ENCODE data around the gene NEDD8. TPM values are rescaled to one million over a fixed set of nuclear protein-coding genes. Genes with fewer than 3 reads are reported as not detected.

The NEDD8 gene
- 100 to 1,000 TPM; 181 to 205 TPM for total RNA-seq

DNA sequence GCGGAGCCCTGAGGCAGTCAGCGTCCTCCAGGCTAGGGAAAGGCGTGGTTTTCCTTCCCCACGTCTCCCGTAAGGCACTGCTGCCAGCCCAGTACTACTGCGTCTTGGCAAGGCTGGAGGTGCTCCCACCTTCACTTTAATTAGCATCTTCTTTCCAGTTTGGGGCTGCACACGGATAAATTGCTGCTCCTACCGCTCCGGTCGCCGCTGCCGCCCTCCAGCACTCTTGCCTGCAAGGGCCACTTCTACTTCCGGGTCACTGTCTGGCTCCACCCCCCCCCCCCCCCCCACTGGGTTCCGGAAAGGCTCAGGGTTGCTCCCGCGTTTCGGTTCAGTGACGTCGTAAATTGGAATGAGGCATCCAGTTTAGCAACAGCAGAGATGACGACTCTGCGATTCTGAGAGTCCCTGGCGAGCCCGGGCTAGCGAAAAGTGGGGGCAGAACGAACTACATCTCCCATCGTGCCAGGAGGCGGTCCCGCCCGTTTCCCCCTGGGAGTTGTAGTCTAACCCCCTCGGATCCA is at the start of gene NEDD8:
Gene NEDD8, minus strand, starts transcription at position 247 of the 524 bp plus-strand sequence. Its CDS starts 100 bp downstream, at position 147.
- DNase-seq (peak; percentile 94), ATAC-seq (peak; percentile 85)
- peak within 1 kb of the TSS; percentile 84 for H3K4me3 Mint-ChIP-seq
- peaks cover 53% of the 10 kb centered on the region for H3K4me1 Mint-ChIP-seq
- no peaks in the 10 kb centered on the region for H3K27me3 Mint-ChIP-seq
- H3K9me3 Mint-ChIP-seq (ENCODE audit: low read depth), result no peaks in the 10 kb centered on the region
- peak within 1 kb of the TSS; percentile 95 for H3K27ac Mint-ChIP-seq
- peaks cover 29% of the 10 kb centered on the region for H3K36me3 Mint-ChIP-seq
- CTCF ChIA-PET, result interaction anchor here (1.0 to 21.6 kb wide), 4 partner anchors 10 to 101 kb away, joined by 3 to 541 read pairs (median 14); partner anchors contain the start of genes CIDEB, DHRS1, IRF9 and LTB4R

DNA sequence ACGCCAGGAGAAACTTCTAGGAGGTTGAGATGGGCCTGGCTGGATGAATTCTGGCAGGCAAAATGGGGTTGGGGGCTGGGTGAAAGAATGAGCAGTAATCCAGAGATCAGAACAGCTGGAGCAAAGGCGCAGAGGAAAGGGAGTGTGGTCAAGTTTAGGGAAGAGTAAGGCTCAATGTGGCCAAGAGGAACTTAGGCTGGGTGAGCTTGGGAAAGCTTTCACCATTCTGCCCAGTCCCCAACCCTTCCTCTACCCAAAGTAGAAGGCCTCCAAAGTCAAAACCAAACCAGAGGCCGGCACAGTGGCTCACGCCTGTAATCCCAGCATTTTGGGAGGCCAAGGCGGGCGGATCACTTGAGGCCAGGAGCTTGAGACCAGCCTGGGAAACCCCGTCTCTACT is 49.5 kb upstream of the NEDD8 start:
- CTCF ChIA-PET, result interaction anchor here (1.2 to 11.3 kb wide), 2 partner anchors 10 to 17 kb away, joined by 8 to 108 read pairs; partner anchors contain the start of genes DHRS1, NOP9 and RABGGTA
- H3K9me3 Mint-ChIP-seq (ENCODE audit: low read depth), result no peaks in the 10 kb centered on the region
- H3K4me3 Mint-ChIP-seq, result no peak overlapping the region

GRCh38 chr14:24280797-24281460 is 48.8 kb upstream of the NEDD8 start:
- DNase-seq (no peak), ATAC-seq (no peak)
- Mint-ChIP-seq H3K27ac (no peak overlapping the region), H3K36me3 (no peaks in the 10 kb centered on the region), H3K9me3 (ENCODE audit: low read depth) (no peaks in the 10 kb centered on the region), H3K4me1 (peaks cover 23% of the 10 kb centered on the region), H3K27me3 (peaks cover 4% of the 10 kb centered on the region), H3K4me3 (no peak overlapping the region)
- CTCF ChIA-PET, result interaction anchor here (1.0 to 16.6 kb wide), 9 partner anchors 9 to 151 kb away, joined by 3 to 275 read pairs (median 8); partner anchors contain the start of genes DHRS1, LTB4R, NOP9 and RABGGTA

More for the DNA sequence above, 49.5 kb upstream of the NEDD8 start:
- DNase-seq (no peak), ATAC-seq (no peak)
- Mint-ChIP-seq H3K36me3 (no peaks in the 10 kb centered on the region), H3K27me3 (peaks cover 7% of the 10 kb centered on the region), H3K4me1 (peaks cover 23% of the 10 kb centered on the region), H3K27ac (no peak overlapping the region)

DNA sequence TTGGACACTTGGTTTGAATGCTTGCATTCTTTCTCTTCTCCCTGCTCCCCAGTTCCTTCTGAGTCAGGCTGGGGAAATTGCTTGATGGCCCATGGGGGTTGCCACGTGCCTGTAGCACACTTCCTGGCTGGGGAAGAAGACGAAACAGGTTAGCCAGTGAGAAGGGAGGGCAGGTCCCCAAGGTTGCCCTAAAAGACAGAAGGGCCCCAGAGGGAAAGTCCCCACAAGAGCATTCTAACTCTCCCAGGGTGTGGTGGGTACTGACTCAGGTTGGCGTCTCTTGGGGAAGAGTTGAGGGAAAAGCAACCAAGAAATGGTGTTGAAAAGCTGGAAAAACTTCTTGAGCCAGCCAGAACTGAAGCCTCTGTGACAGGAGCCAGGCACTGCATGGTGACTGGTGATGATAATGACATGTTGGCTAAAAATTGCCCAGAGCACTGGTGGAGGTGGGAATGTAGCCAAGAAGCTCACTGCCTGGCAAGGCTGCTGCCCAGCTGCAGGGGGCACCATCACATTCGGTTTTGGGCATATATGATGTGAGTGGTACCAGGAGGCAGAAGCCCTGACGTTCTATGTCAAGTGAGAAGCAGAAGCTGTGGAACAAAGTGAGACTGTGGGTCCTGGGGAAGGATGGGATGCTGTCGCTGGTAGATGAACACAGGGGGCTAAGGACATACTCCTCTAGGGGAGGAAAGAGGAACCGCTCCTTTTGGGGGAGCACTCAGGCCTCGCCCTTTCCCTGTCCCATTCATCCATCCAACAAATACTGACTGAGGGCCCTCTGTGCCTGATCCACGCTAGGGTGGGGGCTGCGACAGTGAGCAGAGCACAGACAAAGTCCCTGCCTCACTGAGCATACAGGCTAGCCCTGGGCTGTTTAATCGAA is 47.4 kb upstream of the NEDD8 start:
- Mint-ChIP-seq H3K4me1 (peaks cover 25% of the 10 kb centered on the region), H3K4me3 (no peak overlapping the region), H3K27me3 (no peaks in the 10 kb centered on the region), H3K27ac (no peak overlapping the region), H3K9me3 (ENCODE audit: low read depth) (no peaks in the 10 kb centered on the region), H3K36me3 (no peaks in the 10 kb centered on the region)
- CTCF ChIA-PET, result interaction anchor here (0.9 to 16.6 kb wide), 12 partner anchors 8 to 157 kb away, joined by 3 to 275 read pairs (median 4); partner anchors contain the start of genes CIDEB, DHRS1, LTB4R and NOP9
- DNase-seq, result peak; percentile 53
- peak; percentile 67 for ATAC-seq

DNA sequence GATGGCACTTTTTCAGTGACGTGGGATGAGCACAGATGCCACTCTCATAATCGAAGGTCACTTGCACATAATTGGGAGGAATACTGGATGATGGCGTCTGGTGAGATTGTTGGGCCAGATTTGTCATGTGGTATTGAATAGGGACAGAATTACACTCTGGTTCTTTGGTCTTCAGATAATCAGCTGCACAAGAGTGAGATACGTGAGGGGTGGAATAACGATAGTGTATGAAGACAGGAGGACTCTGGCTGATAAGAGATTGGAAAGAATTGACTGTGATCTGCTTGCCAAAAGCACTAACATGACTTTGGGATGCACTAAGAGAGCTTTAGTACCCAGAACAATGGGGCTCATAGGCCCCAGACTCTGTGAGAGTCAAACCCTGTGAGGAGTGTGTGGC is 46.3 kb upstream of the NEDD8 start:
- H3K27me3 Mint-ChIP-seq, result no peaks in the 10 kb centered on the region
- ATAC-seq (no peak), DNase-seq (no peak)
- H3K27ac Mint-ChIP-seq, result no peak overlapping the region
- no peaks in the 10 kb centered on the region for H3K9me3 Mint-ChIP-seq (ENCODE audit: low read depth)
- H3K4me1 Mint-ChIP-seq, result peaks cover 35% of the 10 kb centered on the region
- CTCF ChIA-PET, result interaction anchor here (0.9 to 16.6 kb wide), 6 partner anchors 13 to 158 kb away, joined by 3 to 275 read pairs (median 28); partner anchors contain the start of genes CIDEB, DHRS1, NOP9 and TINF2
- H3K36me3 Mint-ChIP-seq, result no peaks in the 10 kb centered on the region
- no peak overlapping the region for H3K4me3 Mint-ChIP-seq

DNA sequence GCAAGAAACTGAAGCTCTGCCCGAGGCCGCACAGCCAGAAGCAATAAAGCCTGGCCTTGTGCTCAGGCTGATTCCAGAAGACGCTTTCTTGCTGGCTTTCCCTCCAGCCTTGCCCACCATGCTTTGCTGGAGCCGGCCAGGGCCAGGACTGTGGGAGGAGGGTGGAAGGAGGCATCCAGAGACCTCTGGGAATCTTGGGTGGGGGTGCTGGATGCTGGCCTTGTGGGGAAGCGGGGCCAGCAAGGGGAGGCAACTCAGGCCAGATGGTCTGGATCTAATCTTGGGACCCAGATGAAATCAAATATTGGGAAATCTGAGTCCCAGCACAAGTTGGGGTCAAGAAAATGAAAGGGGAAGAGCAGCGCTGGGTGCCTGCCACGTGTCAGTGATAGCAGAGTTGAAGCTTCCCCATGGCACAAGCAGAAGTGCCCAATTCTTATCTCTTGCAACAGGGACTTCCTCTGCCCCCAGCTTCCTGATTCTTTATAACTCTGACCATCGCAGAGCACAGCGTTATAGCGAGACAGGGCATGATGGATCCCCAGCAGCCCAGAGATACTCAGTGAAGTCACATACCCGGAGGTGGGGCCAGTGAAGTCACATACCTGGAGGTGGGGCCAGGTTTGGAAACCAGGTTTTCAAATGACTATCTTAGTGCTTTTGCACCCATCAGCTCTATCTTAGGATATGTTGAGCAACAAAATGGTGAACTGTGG is 45.6 kb upstream of the NEDD8 start:
- no peaks in the 10 kb centered on the region for H3K36me3 Mint-ChIP-seq
- no peak overlapping the region for H3K27ac Mint-ChIP-seq
- peaks cover 40% of the 10 kb centered on the region for H3K4me1 Mint-ChIP-seq
- no peak overlapping the region for H3K4me3 Mint-ChIP-seq
- ATAC-seq, result no peak
- no peaks in the 10 kb centered on the region for H3K27me3 Mint-ChIP-seq
- CTCF ChIA-PET, result interaction anchor here (0.6 to 16.6 kb wide), 6 partner anchors 13 to 949 kb away, joined by 3 to 275 read pairs (median 28); partner anchors contain the start of genes CIDEB, DHRS1, NOP9 and TINF2
- no peak for DNase-seq
- no peaks in the 10 kb centered on the region for H3K9me3 Mint-ChIP-seq (ENCODE audit: low read depth)

GRCh38 chr14:24277071-24277470 is 44.9 kb upstream of the NEDD8 start:
- ATAC-seq, result no peak

GRCh38 chr14:24274101-24274543 is 42.0 kb upstream of the NEDD8 start:
- Mint-ChIP-seq H3K36me3 (no peaks in the 10 kb centered on the region), H3K4me1 (peaks cover 55% of the 10 kb centered on the region), H3K4me3 (no peak overlapping the region), H3K9me3 (ENCODE audit: low read depth) (no peaks in the 10 kb centered on the region), H3K27ac (peak overlapping the region; percentile 65), H3K27me3 (no peaks in the 10 kb centered on the region)
- ATAC-seq (peak; percentile 32), DNase-seq (peak; percentile 65)
- CTCF ChIA-PET, result interaction anchor here (0.7 to 16.6 kb wide), 10 partner anchors 16 to 157 kb away, joined by 3 to 275 read pairs (median 9); partner anchors contain the start of genes CIDEB, DHRS1, LTB4R and LTB4R2

More at GRCh38 chr14:24277071-24277470, 44.9 kb upstream of the NEDD8 start:
- CTCF ChIA-PET, result interaction anchor here (1.1 to 16.6 kb wide), 5 partner anchors 12 to 31 kb away, joined by 3 to 275 read pairs (median 35); partner anchors contain the start of genes CIDEB, DHRS1, NOP9 and TINF2
- no peak for DNase-seq
- Mint-ChIP-seq H3K9me3 (ENCODE audit: low read depth) (no peaks in the 10 kb centered on the region), H3K4me3 (no peak overlapping the region), H3K27me3 (no peaks in the 10 kb centered on the region), H3K27ac (no peak overlapping the region), H3K36me3 (no peaks in the 10 kb centered on the region), H3K4me1 (peaks cover 47% of the 10 kb centered on the region)

- Mint-ChIP-seq H3K36me3 (no peaks in the 10 kb centered on the region), H3K27me3 (no peaks in the 10 kb centered on the region), H3K27ac (peak overlapping the region; percentile 65), H3K4me3 (no peak overlapping the region), H3K4me1 (peaks cover 49% of the 10 kb centered on the region), H3K9me3 (ENCODE audit: low read depth) (no peaks in the 10 kb centered on the region)
- CTCF ChIA-PET, result interaction anchor here (1.1 to 16.6 kb wide), 8 partner anchors 17 to 158 kb away, joined by 3 to 275 read pairs (median 14); partner anchors contain the start of genes CIDEB, DHRS1, LTB4R and LTB4R2
- ATAC-seq, result no peak
- DNase-seq, result no peak
These were observed 41.3 kb upstream of the NEDD8 start for GRCh38 chr14:24273422-24273998.

GRCh38 chr14:24272467-24272866 is 40.3 kb upstream of the NEDD8 start:
- Mint-ChIP-seq H3K27ac (peak overlapping the region; percentile 83), H3K9me3 (ENCODE audit: low read depth) (no peaks in the 10 kb centered on the region), H3K4me3 (peak overlapping the region; percentile 84), H3K4me1 (peaks cover 44% of the 10 kb centered on the region), H3K36me3 (no peaks in the 10 kb centered on the region), H3K27me3 (no peaks in the 10 kb centered on the region)
- ATAC-seq (no peak), DNase-seq (no peak)
- CTCF ChIA-PET, result interaction anchor here (1.3 to 16.6 kb wide), 15 partner anchors 9 to 159 kb away, joined by 3 to 275 read pairs (median 10); partner anchors contain the start of genes CIDEB, DHRS1, IRF9 and LTB4R

- Mint-ChIP-seq H3K4me1 (peaks cover 41% of the 10 kb centered on the region), H3K4me3 (peak overlapping the region; percentile 84), H3K9me3 (ENCODE audit: low read depth) (no peaks in the 10 kb centered on the region), H3K36me3 (peaks cover 5% of the 10 kb centered on the region), H3K27ac (peak overlapping the region; percentile 83), H3K27me3 (no peaks in the 10 kb centered on the region)
- DNase-seq (no peak), ATAC-seq (no peak)
- CTCF ChIA-PET, result interaction anchor here (1.3 to 16.6 kb wide), 17 partner anchors 8 to 396 kb away, joined by 3 to 275 read pairs (median 10); partner anchors contain the start of genes CHMP4A, CIDEB, DHRS1 and IRF9
These were observed 39.7 kb upstream of the NEDD8 start for GRCh38 chr14:24271834-24272263.
